ENCODE results near the gene LTBP1.
A peak's percentile ranks its signal among the peaks of the same experiment; 100 is the strongest.

The LTBP1 gene

DNA sequence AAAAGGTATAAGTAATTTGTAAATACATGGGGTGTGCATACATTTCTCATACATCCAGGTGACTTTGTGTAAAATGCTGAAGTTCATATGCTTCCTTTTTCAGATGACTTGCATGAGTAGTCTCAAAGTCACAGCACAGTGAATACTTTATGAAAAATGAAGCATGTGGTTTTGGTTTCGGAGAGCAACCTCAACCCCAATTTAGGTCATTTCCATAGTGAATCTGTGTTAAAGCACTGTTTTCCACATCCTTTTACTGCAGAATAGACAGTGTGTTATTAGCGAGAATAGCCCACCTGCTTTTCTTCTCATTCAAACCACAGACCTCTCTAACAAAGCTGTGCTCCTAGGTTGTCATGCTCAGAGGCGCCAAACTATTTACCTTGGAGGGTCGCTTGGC, 325.2 kb downstream of the LTBP1 start:
- no peak overlapping the region for H3K4me3 ChIP-seq
- H3K27ac ChIP-seq: no peak overlapping the region
- peak overlapping the region; percentile 49 for H3K4me2 ChIP-seq
- no peak for TF ChIP-seq Cebpa-rat (IDR thresholded peaks at IDR 0.05)
- no peak overlapping the region for H3K9ac ChIP-seq
- no peaks in the 10 kb centered on the region for H3K27me3 ChIP-seq
- peaks cover 12% of the 10 kb centered on the region for H3K4me1 ChIP-seq
- H4K20me1 ChIP-seq: no peaks in the 10 kb centered on the region
- peaks cover 7% of the 10 kb centered on the region for H3K9me3 ChIP-seq
- peaks cover 3% of the 10 kb centered on the region for H3K36me3 ChIP-seq

DNA sequence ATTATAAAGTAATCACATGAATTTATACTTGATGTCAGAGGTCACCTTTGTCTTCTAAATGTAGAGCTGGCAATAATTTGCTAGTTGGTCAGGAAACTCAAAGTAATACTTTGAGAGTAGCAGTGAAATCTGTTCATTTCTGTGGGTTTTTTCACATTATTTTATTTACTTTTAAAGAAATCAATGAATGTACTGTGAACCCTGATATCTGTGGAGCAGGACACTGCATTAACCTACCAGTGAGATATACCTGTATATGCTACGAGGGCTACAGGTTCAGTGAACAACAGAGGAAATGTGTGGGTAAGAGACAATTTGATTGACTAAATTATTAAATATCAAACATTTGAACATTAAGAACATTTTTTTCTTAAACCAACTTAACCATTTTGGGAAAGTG, 326.7 kb downstream of the LTBP1 start:
- TF ChIP-seq Cebpa-rat (IDR thresholded peaks at IDR 0.05): no peak
- H3K9ac ChIP-seq: no peak overlapping the region
- H3K4me3 ChIP-seq: no peak overlapping the region
- H3K27me3 ChIP-seq: no peaks in the 10 kb centered on the region
- H3K4me2 ChIP-seq: no peak overlapping the region
- no peaks in the 10 kb centered on the region for H4K20me1 ChIP-seq
- H3K9me3 ChIP-seq: no peaks in the 10 kb centered on the region
- no peaks in the 10 kb centered on the region for H3K36me3 ChIP-seq
- H3K27ac ChIP-seq: no peak overlapping the region
- H3K4me1 ChIP-seq: peaks cover 12% of the 10 kb centered on the region

DNA sequence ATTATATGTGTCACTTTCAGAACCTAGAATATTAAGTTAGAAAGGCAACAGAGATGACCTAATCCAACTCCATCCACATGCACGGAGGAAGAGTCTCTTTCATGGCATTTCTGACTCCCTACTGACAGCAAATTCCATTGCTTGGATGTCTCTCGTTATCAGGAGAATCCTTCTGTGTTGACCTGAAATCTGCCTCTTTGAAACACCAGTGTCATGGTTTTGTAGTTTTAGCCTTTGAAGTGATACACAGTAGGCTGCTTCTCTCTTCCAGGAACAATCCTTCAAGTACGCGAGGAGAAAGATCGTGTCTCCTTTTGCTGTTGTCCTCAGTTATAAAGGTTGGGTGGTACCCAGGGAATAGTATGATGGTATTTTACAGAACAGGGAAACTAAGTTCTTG, 327.8 kb downstream of the LTBP1 start:
- H3K27ac ChIP-seq: no peak overlapping the region
- H3K9ac ChIP-seq: no peak overlapping the region
- no peaks in the 10 kb centered on the region for H4K20me1 ChIP-seq
- no peaks in the 10 kb centered on the region for H3K9me3 ChIP-seq
- H3K4me2 ChIP-seq: no peak overlapping the region
- peaks cover 12% of the 10 kb centered on the region for H3K4me1 ChIP-seq
- H3K36me3 ChIP-seq: no peaks in the 10 kb centered on the region
- no peaks in the 10 kb centered on the region for H3K27me3 ChIP-seq
- no peak for TF ChIP-seq Cebpa-rat (IDR thresholded peaks at IDR 0.05)
- H3K4me3 ChIP-seq: no peak overlapping the region

DNA sequence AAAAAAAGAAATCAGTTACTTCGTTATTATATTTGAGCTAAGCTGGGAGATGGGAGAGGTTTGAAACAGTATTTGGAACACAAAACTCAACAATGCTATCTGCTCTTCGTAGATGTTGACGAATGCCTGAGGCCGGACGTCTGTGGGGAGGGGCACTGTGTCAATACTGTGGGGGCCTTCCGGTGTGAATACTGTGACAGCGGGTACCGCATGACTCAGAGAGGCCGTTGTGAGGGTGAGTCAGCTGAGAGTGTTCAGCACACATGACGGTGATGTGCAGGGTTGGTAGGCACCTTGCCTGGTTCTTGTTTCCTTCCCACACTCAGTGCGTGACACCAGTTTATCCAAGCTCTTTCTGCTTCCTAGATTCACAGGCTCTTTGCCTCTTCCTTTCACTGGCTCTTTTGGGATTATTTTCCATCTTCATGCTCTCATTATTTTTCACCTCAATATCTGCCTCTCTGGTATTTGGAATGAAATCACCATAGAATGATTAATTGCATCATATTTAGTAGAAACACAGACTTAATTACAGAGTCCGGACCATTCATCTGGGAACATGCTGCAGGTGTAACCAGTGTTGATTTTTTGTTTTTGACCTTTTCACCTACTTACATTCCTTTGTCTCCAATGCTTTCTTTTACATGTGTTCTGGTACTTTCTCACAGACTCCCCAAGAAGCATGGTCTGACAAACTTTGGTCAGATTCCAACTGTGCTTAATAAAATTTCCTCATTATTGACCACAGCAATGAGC, 329.1 kb downstream of the LTBP1 start:
- H3K27ac ChIP-seq: no peak overlapping the region
- no peaks in the 10 kb centered on the region for H3K36me3 ChIP-seq
- H3K9me3 ChIP-seq: no peaks in the 10 kb centered on the region
- no peak overlapping the region for H3K4me3 ChIP-seq
- no peak overlapping the region for H3K4me2 ChIP-seq
- no peaks in the 10 kb centered on the region for H3K27me3 ChIP-seq
- peaks cover 12% of the 10 kb centered on the region for H3K4me1 ChIP-seq
- H4K20me1 ChIP-seq: no peaks in the 10 kb centered on the region
- H3K9ac ChIP-seq: no peak overlapping the region
- TF ChIP-seq Cebpa-rat (IDR thresholded peaks at IDR 0.05): no peak

DNA sequence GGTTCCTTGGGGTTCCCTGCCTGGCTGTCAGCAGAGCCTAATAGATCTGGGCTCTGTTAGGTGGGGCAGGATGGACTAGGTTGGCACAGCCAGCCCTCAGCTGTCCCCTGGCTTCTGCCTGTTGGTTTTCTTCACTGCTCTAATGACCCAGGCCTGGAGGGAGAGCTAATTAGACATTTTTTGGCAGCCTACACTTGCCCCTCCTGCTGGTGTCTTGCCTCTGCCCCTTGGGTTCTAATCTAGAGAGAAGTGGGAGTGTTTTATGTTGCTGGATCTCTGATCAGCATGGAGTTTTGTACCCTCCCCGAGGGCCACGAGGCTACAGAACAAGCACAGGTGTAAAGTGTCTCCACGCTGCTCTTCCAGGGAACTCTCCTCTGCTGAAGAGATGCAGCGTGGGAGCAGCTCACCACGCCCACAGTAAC, 330.3 kb downstream of the LTBP1 start:
- Histone ChIP-seq H3K4me2 (no peak overlapping the region), H4K20me1 (no peaks in the 10 kb centered on the region), H3K27me3 (no peaks in the 10 kb centered on the region), H3K4me1 (peaks cover 9% of the 10 kb centered on the region), H3K9me3 (no peaks in the 10 kb centered on the region), H3K36me3 (no peaks in the 10 kb centered on the region), H3K4me3 (no peak overlapping the region), H3K27ac (no peak overlapping the region), H3K9ac (no peak overlapping the region)
- no peak for TF ChIP-seq Cebpa-rat (IDR thresholded peaks at IDR 0.05)

DNA sequence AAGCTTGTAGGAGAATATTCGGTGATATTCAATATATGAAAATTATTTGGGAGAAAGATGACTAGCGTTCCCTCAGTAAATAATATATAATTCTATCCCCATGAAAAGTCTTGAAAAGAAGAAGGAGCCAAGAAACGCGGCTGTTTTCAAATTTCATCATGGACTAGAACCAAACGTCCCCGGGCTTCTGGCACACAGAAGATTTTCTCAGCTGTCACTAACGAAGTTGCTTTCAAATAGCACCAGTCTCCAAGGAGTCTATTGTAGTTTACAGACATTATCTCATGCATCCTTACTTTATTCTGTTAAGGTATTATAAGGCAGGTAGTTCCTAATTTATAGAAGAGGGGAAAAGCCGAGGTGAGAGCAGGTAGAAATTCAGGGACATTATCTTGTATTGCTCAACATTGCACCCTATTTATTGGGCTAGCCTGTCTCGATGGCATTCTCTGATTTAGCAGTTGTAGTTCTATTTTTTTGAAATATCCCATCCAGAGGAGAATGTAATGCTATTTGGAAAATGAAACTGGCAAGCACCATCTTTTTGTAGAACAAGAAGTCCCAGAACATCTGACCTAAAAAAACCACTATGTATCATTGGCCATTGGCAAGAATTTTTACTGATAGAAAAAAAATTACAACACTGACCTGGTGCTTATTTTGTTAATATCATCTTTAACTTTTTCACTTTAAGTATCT, 331.6 kb downstream of the LTBP1 start:
- no peaks in the 10 kb centered on the region for H3K4me1 ChIP-seq
- no peaks in the 10 kb centered on the region for H4K20me1 ChIP-seq
- H3K4me3 ChIP-seq: no peak overlapping the region
- H3K9ac ChIP-seq: no peak overlapping the region
- no peak overlapping the region for H3K27ac ChIP-seq
- H3K4me2 ChIP-seq: no peak overlapping the region
- no peaks in the 10 kb centered on the region for H3K27me3 ChIP-seq
- TF ChIP-seq Cebpa-rat (IDR thresholded peaks at IDR 0.05): no peak
- no peaks in the 10 kb centered on the region for H3K9me3 ChIP-seq
- no peaks in the 10 kb centered on the region for H3K36me3 ChIP-seq

DNA sequence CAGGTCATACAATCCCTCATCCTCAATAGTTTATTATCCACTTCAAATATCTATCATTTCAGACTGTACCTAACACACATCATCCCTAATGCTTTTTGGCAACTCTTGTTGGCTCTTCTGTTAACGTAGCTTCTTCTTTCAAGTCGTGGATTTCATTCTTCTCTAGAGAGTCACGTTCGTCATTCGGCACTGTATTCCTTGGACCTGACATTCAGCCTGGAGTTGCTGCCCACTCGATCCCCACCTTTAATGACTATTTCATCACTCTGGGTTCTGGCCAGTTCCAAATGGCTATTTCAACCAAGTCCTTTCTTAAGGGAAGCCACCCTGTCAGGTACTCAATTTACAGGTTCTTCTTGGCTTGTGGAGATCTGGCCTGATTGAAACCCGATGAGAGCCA, 337.5 kb downstream of the LTBP1 start:
- no peaks in the 10 kb centered on the region for H3K4me1 ChIP-seq
- H3K27ac ChIP-seq: no peak overlapping the region
- H3K9me3 ChIP-seq: no peaks in the 10 kb centered on the region
- H3K4me3 ChIP-seq: no peak overlapping the region
- no peaks in the 10 kb centered on the region for H4K20me1 ChIP-seq
- H3K27me3 ChIP-seq: no peaks in the 10 kb centered on the region
- H3K9ac ChIP-seq: no peak overlapping the region
- TF ChIP-seq Cebpa-rat (IDR thresholded peaks at IDR 0.05): no peak
- no peaks in the 10 kb centered on the region for H3K36me3 ChIP-seq
- H3K4me2 ChIP-seq: no peak overlapping the region

DNA sequence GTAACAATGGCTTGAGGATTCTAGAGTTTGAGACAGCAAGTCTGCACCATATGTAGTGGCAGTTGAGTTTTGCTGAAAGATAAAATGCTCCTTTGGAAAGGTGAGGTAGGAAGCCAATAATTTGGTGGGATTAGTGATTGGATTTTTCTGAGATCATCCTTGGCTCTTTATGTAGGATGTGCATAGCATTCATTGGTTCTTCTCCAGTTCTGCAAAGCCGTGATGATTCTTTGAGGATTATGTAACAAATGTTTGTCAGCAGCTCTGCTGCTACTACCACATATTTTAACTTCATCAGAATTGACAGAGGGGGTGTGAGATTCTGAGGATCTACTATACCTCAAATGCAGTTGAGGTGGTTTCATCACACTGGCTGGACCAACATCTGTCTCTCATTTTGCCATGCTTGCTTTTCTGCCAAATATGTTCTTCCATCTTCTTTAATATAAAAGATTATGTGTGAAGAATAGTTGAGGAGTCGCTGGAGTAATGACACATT, 340.8 kb downstream of the LTBP1 start:
- Histone ChIP-seq H3K27me3 (no peaks in the 10 kb centered on the region), H3K36me3 (no peaks in the 10 kb centered on the region), H3K4me2 (no peak overlapping the region), H4K20me1 (no peaks in the 10 kb centered on the region), H3K27ac (no peak overlapping the region), H3K9me3 (no peaks in the 10 kb centered on the region), H3K4me3 (no peak overlapping the region), H3K4me1 (no peaks in the 10 kb centered on the region), H3K9ac (no peak overlapping the region)
- TF ChIP-seq Cebpa-rat (IDR thresholded peaks at IDR 0.05): no peak

DNA sequence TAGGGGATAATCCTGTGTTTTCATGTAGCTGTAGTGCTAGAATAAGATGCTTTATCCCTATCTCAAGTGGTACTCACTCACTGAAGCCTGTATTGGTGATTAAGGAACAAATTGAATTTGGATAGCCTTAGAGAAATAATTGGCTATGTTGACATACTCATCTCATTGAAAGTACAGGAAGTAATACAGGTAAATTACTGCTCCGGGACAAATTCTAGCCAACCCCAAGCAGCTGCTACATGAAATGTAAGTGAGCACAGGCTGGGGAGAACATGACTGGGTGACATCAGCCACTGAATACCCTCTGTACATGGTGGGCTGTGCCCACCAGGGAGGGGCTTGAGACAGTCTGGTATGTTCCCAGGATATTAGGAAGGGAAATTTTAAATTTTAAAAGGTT, 341.3 kb downstream of the LTBP1 start:
- no peaks in the 10 kb centered on the region for H4K20me1 ChIP-seq
- H3K27me3 ChIP-seq: no peaks in the 10 kb centered on the region
- H3K27ac ChIP-seq: no peak overlapping the region
- no peaks in the 10 kb centered on the region for H3K36me3 ChIP-seq
- H3K4me1 ChIP-seq: no peaks in the 10 kb centered on the region
- no peak overlapping the region for H3K4me3 ChIP-seq
- H3K4me2 ChIP-seq: no peak overlapping the region
- TF ChIP-seq Cebpa-rat (IDR thresholded peaks at IDR 0.05): no peak
- no peak overlapping the region for H3K9ac ChIP-seq
- H3K9me3 ChIP-seq: no peaks in the 10 kb centered on the region

DNA sequence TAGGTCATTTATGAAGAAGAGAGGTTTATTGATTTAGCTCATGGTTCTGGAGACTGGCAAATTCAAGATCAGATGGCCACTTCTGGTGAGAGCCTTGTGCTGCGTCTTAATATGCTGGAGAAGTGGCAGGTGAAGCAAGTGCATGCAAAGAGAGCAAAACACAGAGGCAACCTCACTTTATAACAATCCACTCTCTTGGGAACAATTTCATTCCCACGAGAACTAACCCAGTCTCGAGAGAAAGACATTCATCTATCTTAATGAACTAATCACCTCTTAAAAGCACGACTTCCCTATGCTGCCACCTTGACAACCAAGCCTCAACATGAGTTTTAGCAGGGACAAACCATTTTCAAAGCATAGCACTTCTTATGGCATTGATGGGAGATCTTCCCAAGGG, 343.2 kb downstream of the LTBP1 start:
- no peak overlapping the region for H3K9ac ChIP-seq
- TF ChIP-seq Cebpa-rat (IDR thresholded peaks at IDR 0.05): no peak
- H3K4me1 ChIP-seq: no peaks in the 10 kb centered on the region
- no peak overlapping the region for H3K4me3 ChIP-seq
- no peaks in the 10 kb centered on the region for H3K9me3 ChIP-seq
- H3K27me3 ChIP-seq: no peaks in the 10 kb centered on the region
- no peak overlapping the region for H3K27ac ChIP-seq
- no peaks in the 10 kb centered on the region for H4K20me1 ChIP-seq
- no peaks in the 10 kb centered on the region for H3K36me3 ChIP-seq
- no peak overlapping the region for H3K4me2 ChIP-seq

All from BLaER1 (cell line).